IMR-90 (cell line): ENCODE data around the gene RSRC1. TPM values are rescaled to one million over a fixed set of nuclear protein-coding genes. Genes with fewer than 3 reads are reported as not detected.

Source experiments
- ATAC-seq: fragments of 200-7000 bp; cut with Tn5 transposase; 2 replicates; pipeline ENCODE4 v1.9.1; 2020; ENCODE audit warnings: low read depth, mild to moderate bottlenecking, moderate library complexity
- BruUV-seq: library from RNA; stranded (reverse); fragments of 400-500 nt; replicated peaks from 2 replicates; lab custom pipeline; 2021; lab: Mats Ljungman, UMichigan
- CTCF ChIA-PET: fragments of 300-600 bp; formaldehyde crosslinking; extraction: SDS; loops from one replicate; lab custom pipeline; 2021; ENCODE audit warnings: antibody characterized with exemption; lab: Yijun Ruan, JAX
- POLR2A ChIA-PET: fragments of 300-600 bp; sonication (Branson Sonifier 250); formaldehyde crosslinking; loops from one replicate; lab custom pipeline; 2022; ENCODE audit warnings: antibody characterized with exemption; ENCODE audit not compliant: unreplicated experiment; lab: Charles Lee
- DNase-seq: peaks from one replicate; pipeline ENCODE4 v3.0.0; 2013
- H2AFZ ChIP-seq: replicated peaks from 2 replicates; pipeline ENCODE3; 2013; ENCODE audit warnings: low read length, mild to moderate bottlenecking; ENCODE audit not compliant: poor library complexity
- H2AK5ac ChIP-seq: 2 replicates; pipeline ENCODE4 v1.6.1; 2013; ENCODE audit warnings: low read depth, low read length, inconsistent platforms
- H2AK9ac ChIP-seq: replicated peaks from 2 replicates; pipeline ENCODE3; 2013; ENCODE audit warnings: mild to moderate bottlenecking, low read depth, low read length, moderate library complexity; ENCODE audit not compliant: poor library complexity
- H2BK120ac ChIP-seq: 2 replicates; pipeline ENCODE4 v1.6.1; 2013; ENCODE audit warnings: low read depth, low read length, inconsistent platforms
- H2BK15ac ChIP-seq: 3 replicates; pipeline ENCODE4 v1.6.1; 2013; ENCODE audit warnings: low read depth, low read length, inconsistent platforms
- H2BK20ac ChIP-seq: 2 replicates; pipeline ENCODE4 v1.6.1; 2013; ENCODE audit warnings: low read depth, mild to moderate bottlenecking, inconsistent platforms, low read length, moderate library complexity
- H2BK5ac ChIP-seq: 2 replicates; pipeline ENCODE4 v1.6.1; 2013; ENCODE audit warnings: mild to moderate bottlenecking, low read depth, low read length, inconsistent platforms; ENCODE audit not compliant: poor library complexity, severe bottlenecking
- H3K14ac ChIP-seq: replicated peaks from 2 replicates; pipeline ENCODE4 v1.6.1; 2013; ENCODE audit warnings: low read depth, low read length, inconsistent platforms
- H3K18ac ChIP-seq: 2 replicates; pipeline ENCODE4 v1.6.1; 2013; ENCODE audit warnings: low read depth, low read length, control low read depth
- H3K23ac ChIP-seq: 2 replicates; pipeline ENCODE4 v1.6.1; 2013; ENCODE audit warnings: low read depth, low read length, inconsistent platforms
- H3K27ac ChIP-seq: 2 replicates; pipeline ENCODE4 v1.5.1; 2013; ENCODE audit warnings: mild to moderate bottlenecking, control low read depth, low read length; ENCODE audit not compliant: insufficient read depth
- H3K27me3 ChIP-seq: 2 replicates; pipeline ENCODE4 v1.6.1; 2013; ENCODE audit warnings: low read length; ENCODE audit not compliant: control insufficient read depth, insufficient read depth
- H3K36me3 ChIP-seq: 2 replicates; pipeline ENCODE4 v1.6.1; 2013; ENCODE audit warnings: low read length, mixed read lengths; ENCODE audit not compliant: control insufficient read depth, insufficient read depth
- H3K4ac ChIP-seq: 2 replicates; pipeline ENCODE4 v1.6.1; 2013; ENCODE audit warnings: low read depth, low read length, inconsistent platforms
- H3K4me1 ChIP-seq: 2 replicates; pipeline ENCODE4 v1.6.1; 2013; ENCODE audit warnings: low read length, mixed read lengths; ENCODE audit not compliant: control insufficient read depth, insufficient read depth
- H3K4me2 ChIP-seq: 2 replicates; pipeline ENCODE4 v1.6.1; 2013; ENCODE audit warnings: low read depth, mild to moderate bottlenecking, control low read depth, low read length, moderate library complexity
- H3K4me3 ChIP-seq: 2 replicates; pipeline ENCODE4 v1.5.1; 2013; ENCODE audit warnings: low read depth, mild to moderate bottlenecking, control low read depth, low read length, moderate library complexity; ENCODE audit not compliant: insufficient read depth
- H3K56ac ChIP-seq: 2 replicates; pipeline ENCODE4 v1.6.1; 2013; ENCODE audit warnings: low read length, inconsistent platforms; ENCODE audit not compliant: insufficient read depth; ENCODE audit errors: extremely low read depth
- H3K79me1 ChIP-seq, 2 experiments: 2 replicates each; pipeline ENCODE4 v1.6.1; 2013; ENCODE audit warnings: low read length in 2 of 2, inconsistent platforms in 1 of 2, low read depth in 1 of 2
- H3K9ac ChIP-seq: 2 replicates; pipeline ENCODE4 v1.6.1; 2013; ENCODE audit warnings: low read depth, low read length, control low read depth
- H3K9me1 ChIP-seq: 2 replicates; pipeline ENCODE4 v1.6.1; 2013; ENCODE audit warnings: low read length, inconsistent platforms; ENCODE audit not compliant: insufficient read depth
- H3K9me3 ChIP-seq: 2 replicates; pipeline ENCODE4 v1.6.1; 2013; ENCODE audit warnings: low read length; ENCODE audit not compliant: control insufficient read depth, insufficient read depth
- H4K20me1 ChIP-seq: 2 replicates; pipeline ENCODE4 v1.6.1; 2013; ENCODE audit warnings: low read length, inconsistent platforms; ENCODE audit not compliant: insufficient read depth
- H4K5ac ChIP-seq: 2 replicates; pipeline ENCODE4 v1.6.1; 2013; ENCODE audit warnings: mild to moderate bottlenecking, low read depth, low read length, control low read depth
- H4K8ac ChIP-seq, 2 experiments: 2 replicates each; pipeline ENCODE4 v1.6.1; 2013; ENCODE audit warnings: low read depth in 2 of 2, low read length in 2 of 2, control low read depth in 1 of 2, inconsistent platforms in 1 of 2
- H4K91ac ChIP-seq: 2 replicates; pipeline ENCODE4 v1.6.1; 2013; ENCODE audit warnings: low read depth, low read length, inconsistent platforms; ENCODE audit not compliant: insufficient read depth
- BHLHE40 ChIP-seq: fragments of 150-350 bp; IDR thresholded peaks from 2 replicates; pipeline ENCODE4 v1.6.1; 2016; ENCODE audit warnings: mild to moderate bottlenecking, low read depth, low read length
- CEBPB ChIP-seq: IDR thresholded peaks from 2 replicates; pipeline ENCODE4 v1.6.1; 2012; ENCODE audit warnings: low read depth, low read length, improper control_type of control experiment
- CHD1 ChIP-seq: IDR thresholded peaks from 2 replicates; pipeline ENCODE4 v1.6.1; 2012; ENCODE audit warnings: low read depth, low read length, improper control_type of control experiment
- FOS ChIP-seq: fragments of 150-350 bp; IDR thresholded peaks from 2 replicates; pipeline ENCODE4 v1.6.1; 2016; ENCODE audit warnings: low read depth, low read length
- MAFK ChIP-seq: IDR thresholded peaks from 2 replicates; pipeline ENCODE4 v1.6.1; 2012; ENCODE audit warnings: low read depth, low read length, improper control_type of control experiment
- MAZ ChIP-seq: IDR thresholded peaks from 2 replicates; pipeline ENCODE4 v1.6.1; 2012; ENCODE audit warnings: low read depth, mild to moderate bottlenecking, low read length, improper control_type of control experiment, moderate library complexity, borderline replicate concordance
- MXI1 ChIP-seq: IDR thresholded peaks from 2 replicates; pipeline ENCODE4 v1.6.1; 2012; ENCODE audit warnings: low read depth, mild to moderate bottlenecking, low read length, moderate library complexity, borderline replicate concordance
- NFE2L2 ChIP-seq: fragments of 150-350 bp; IDR thresholded peaks from 2 replicates; pipeline ENCODE4 v1.6.1; 2016; ENCODE audit warnings: low read depth, mild to moderate bottlenecking, low read length
- POLR2A ChIP-seq: IDR thresholded peaks from 2 replicates; pipeline ENCODE4 v1.6.1; 2012; ENCODE audit warnings: mild to moderate bottlenecking, low read depth, low read length
- RAD21 ChIP-seq: IDR thresholded peaks from 2 replicates; pipeline ENCODE4 v1.6.1; 2012; ENCODE audit warnings: low read length, improper control_type of control experiment
- RCOR1 ChIP-seq: IDR thresholded peaks from 2 replicates; pipeline ENCODE4 v1.6.1; 2012; ENCODE audit warnings: mild to moderate bottlenecking, low read length, improper control_type of control experiment; ENCODE audit not compliant: insufficient replicate concordance
- SMC3 ChIP-seq: fragments of 150-350 bp; IDR thresholded peaks from 2 replicates; pipeline ENCODE4 v1.6.1; 2016; ENCODE audit warnings: low read depth, mild to moderate bottlenecking, antibody characterized with exemption, low read length, moderate library complexity
- USF2 ChIP-seq: fragments of 150-350 bp; IDR thresholded peaks from 2 replicates; pipeline ENCODE4 v1.6.1; 2017; ENCODE audit warnings: mild to moderate bottlenecking, antibody characterized with exemption, low read length, low read depth
- WGBS, 2 experiments: methylation state at CpG; one replicate each; pipeline versions ENCODE4 v1.1.5 to v1.1.7; 2013; ENCODE audit warnings: missing lambda C conversion rate in 2 of 2; ENCODE audit not compliant: insufficient read length in 1 of 2; ENCODE audit errors: extremely low coverage in 2 of 2; 5-methylcytosine and 5-hydroxymethylcytosine counted together
- dilution Hi-C: fragments of 300-500 bp; cut with HindIII; formaldehyde crosslinking; loops from one replicate; pipeline ENCODE4 v1.14.3; 2018; ENCODE audit warnings: low sequenced_read_pairs; ENCODE audit not compliant: unreplicated experiment
- in situ Hi-C: fragments of 300-500 bp; cut with MboI; formaldehyde crosslinking; loops from 3 replicates; pipeline ENCODE4 v1.14.3; 2019; ENCODE audit warnings: low sequenced_read_pairs, inconsistent platforms, mixed read lengths
- intact Hi-C: fragments of 100-400 bp; cut with micrococcal nuclease; formaldehyde crosslinking; loops from 2 replicates; pipeline ENCODE4 v1.10.0; 2022
- polyA plus RNA-seq, 3 experiments: library from polyadenylated mRNA; depleted of rRNA; stranded (reverse); fragments of >200 nt; gene quantifications; 2 replicates each; pipeline ENCODE4 v1.2.3, GENCODE V29; 2012; ENCODE audit warnings: low replicate concordance in 1 of 3
- total RNA-seq: library from RNA; depleted of rRNA; stranded (reverse); fragments of >200 nt; gene quantifications from 2 replicates; pipeline ENCODE4 v1.2.3, GENCODE V29; 2012
- TF ChIP-seq, protein P1 (sequence below): fragments of 150-350 bp; IDR thresholded peaks from 2 replicates; pipeline ENCODE4 v1.6.1; 2016; ENCODE audit warnings: low read depth, mild to moderate bottlenecking, low read length, moderate library complexity, borderline replicate concordance
- TF ChIP-seq, protein P2 (sequence below): conservative IDR thresholded peaks from 2 replicates; pipeline ENCODE4 v1.5.1; 2012; ENCODE audit warnings: mild to moderate bottlenecking, low read depth, low read length, improper control_type of control experiment

Gene RSRC1
- total and polyA plus RNA-seq, 2 of the 4 experiments (the other 2 are of a cell fraction): 3.8 to 41.8 TPM

- in situ Hi-C loops: loop anchor here (5.0 kb wide), 1 partner anchor 253 kb away; no protein-coding TSS in a partner anchor
- peak; percentile 75 for ATAC-seq
- TF ChIP-seq SMC3 (peak; percentile 56), CEBPB (no peak), BHLHE40 (no peak), RCOR1 (no peak), MAZ (no peak), CHD1 (no peak), MXI1 (no peak), MAFK (no peak), FOS (no peak), POLR2A (no peak), USF2 (no peak), RAD21 (peak; percentile 50), NFE2L2 (no peak)
- TF ChIP-seq, protein P1, sequence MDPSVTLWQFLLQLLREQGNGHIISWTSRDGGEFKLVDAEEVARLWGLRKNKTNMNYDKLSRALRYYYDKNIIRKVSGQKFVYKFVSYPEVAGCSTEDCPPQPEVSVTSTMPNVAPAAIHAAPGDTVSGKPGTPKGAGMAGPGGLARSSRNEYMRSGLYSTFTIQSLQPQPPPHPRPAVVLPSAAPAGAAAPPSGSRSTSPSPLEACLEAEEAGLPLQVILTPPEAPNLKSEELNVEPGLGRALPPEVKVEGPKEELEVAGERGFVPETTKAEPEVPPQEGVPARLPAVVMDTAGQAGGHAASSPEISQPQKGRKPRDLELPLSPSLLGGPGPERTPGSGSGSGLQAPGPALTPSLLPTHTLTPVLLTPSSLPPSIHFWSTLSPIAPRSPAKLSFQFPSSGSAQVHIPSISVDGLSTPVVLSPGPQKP: no peak
- TF ChIP-seq, protein P2, sequence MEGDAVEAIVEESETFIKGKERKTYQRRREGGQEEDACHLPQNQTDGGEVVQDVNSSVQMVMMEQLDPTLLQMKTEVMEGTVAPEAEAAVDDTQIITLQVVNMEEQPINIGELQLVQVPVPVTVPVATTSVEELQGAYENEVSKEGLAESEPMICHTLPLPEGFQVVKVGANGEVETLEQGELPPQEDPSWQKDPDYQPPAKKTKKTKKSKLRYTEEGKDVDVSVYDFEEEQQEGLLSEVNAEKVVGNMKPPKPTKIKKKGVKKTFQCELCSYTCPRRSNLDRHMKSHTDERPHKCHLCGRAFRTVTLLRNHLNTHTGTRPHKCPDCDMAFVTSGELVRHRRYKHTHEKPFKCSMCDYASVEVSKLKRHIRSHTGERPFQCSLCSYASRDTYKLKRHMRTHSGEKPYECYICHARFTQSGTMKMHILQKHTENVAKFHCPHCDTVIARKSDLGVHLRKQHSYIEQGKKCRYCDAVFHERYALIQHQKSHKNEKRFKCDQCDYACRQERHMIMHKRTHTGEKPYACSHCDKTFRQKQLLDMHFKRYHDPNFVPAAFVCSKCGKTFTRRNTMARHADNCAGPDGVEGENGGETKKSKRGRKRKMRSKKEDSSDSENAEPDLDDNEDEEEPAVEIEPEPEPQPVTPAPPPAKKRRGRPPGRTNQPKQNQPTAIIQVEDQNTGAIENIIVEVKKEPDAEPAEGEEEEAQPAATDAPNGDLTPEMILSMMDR: peak; percentile 63
Measured at GRCh38 chr3:158539414-158540014, 429.6 kb downstream of the RSRC1 start.

More at GRCh38 chr3:158539414-158540014, 429.6 kb downstream of the RSRC1 start:
- CTCF ChIA-PET: interaction anchor here (1.0 to 1.1 kb wide), 4 partner anchors 10 to 104 kb away, joined by 3 read pairs; no protein-coding TSS in a partner anchor
- Histone ChIP-seq H3K4me1 (no peaks in the 10 kb centered on the region), H4K20me1 (no peaks in the 10 kb centered on the region), H3K79me1 (no peaks in the 10 kb centered on the region), H3K9me3 (no peaks in the 10 kb centered on the region), H3K14ac (no peak overlapping the region), H3K36me3 (no peaks in the 10 kb centered on the region), H3K9ac (no peak overlapping the region), H3K18ac (no peak overlapping the region), H3K23ac (no peak overlapping the region), H2AFZ (no peak overlapping the region), H3K9me1 (no peaks in the 10 kb centered on the region), H3K56ac (no peak overlapping the region), H3K4me2 (no peak overlapping the region), H2BK20ac (no peak overlapping the region), H3K4ac (no peak overlapping the region), H2BK120ac (no peak overlapping the region), H3K4me3 (no peak overlapping the region), H2BK5ac (no peak overlapping the region), H2BK15ac (no peak overlapping the region), H3K27ac (no peak overlapping the region), H4K8ac (peak overlapping the region; percentile 5 to 61; a peak in 1 of 4 replicates), H4K91ac (no peak overlapping the region), H3K27me3 (no peaks in the 10 kb centered on the region), H2AK5ac (no peak overlapping the region), H4K5ac (peak overlapping the region; percentile 23; the same call in 1 of the 2 replicates), H2AK9ac (no peak overlapping the region)
- POLR2A ChIA-PET: interaction anchor here (0.6 kb wide), 1 partner anchor 42 kb away, joined by 3 read pairs; no protein-coding TSS in a partner anchor
- DNase-seq: peak; percentile 58
- dilution Hi-C loops (no loop called here), intact Hi-C loops (loop anchor here (1.0 kb wide), 1 partner anchor 252 kb away; no protein-coding TSS in a partner anchor)
- no TSS peak for BruUV-seq
- no CpG with 5 or more reads among the region's 3 CpGs for WGBS, 2 experiments
